Fibroblast of upper back skin (primary cell): ENCODE data around the gene SPATA12.

Source experiments
- DNase-seq: peaks from one replicate; pipeline ENCODE4 v3.0.0-alpha.2; 2013

Gene SPATA12

DNA sequence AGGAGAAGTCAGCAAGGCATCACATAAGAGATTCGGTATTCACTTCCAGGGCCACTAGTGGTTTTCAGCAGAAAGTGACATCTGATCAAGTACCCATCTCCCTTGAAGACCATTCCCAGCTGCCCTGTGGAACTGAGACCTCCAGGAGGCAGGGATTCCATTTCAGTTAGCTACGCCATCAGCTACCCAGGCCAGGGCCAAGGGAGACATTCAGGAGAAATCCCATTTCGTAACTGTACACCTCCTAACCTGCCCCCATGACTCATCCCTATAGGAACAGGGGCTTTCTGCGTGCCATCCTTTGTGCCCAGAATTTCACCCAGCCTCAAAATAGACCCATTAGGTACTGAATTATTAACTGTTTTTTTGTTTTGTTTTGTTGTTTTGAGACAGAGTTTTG, 24.7 kb downstream of the SPATA12 start:
- DNase-seq, result no peak

DNA sequence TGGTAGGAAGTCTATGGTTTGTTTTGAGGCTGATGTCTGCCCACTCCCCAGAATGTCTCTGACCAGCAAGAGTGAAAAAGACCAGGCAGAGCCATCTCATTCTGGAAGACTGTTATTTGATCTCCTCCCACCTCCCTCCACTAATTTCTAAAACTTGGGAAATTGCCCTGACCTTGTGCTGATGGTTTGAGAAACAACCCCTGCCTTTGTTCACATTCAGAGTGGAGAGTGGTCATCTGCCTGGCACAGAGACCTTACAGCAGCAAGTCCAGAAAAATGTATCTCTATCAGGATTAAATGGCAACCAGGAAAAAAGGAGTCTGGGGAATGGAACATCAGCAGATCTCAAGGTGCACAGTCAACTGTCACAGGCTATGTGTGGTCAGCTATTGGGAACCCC, 25.7 kb downstream of the SPATA12 start:
- DNase-seq, result no peak

DNA sequence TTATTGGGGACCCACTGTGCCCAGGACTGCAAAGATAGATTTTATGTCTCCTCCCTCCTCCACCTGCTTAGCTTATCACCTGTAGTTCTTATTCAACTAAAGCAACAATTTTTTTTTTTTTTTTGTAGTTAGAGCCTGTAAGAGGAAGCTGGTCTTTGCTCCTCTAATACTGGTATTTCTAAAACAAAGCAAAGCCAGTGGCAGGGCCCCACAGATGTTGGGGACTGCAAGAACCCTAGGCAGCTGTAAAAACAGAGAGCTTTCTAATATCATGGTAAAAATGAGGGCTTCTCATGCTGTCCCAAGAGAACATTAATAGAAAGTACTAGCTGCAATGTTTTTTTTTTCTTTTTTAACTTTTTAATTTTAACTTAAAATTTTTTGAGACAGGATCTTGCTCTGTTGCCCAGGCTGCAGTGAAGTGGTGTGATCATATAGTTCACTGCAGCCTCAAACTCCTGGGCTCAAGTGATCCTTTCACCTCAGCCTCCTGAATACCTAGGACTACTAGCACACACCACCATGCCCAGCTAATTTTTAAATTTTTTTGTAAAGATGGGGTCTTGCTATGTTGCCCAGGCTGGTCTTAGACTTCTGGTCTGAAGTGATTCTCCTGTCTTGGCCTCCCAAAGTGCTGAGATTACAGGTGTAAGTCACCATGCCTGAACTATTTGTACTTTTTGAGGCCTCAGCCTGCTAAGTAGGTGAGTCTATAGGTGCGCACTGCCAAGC, 27.1 kb downstream of the SPATA12 start:
- DNase-seq, result no peak

DNA sequence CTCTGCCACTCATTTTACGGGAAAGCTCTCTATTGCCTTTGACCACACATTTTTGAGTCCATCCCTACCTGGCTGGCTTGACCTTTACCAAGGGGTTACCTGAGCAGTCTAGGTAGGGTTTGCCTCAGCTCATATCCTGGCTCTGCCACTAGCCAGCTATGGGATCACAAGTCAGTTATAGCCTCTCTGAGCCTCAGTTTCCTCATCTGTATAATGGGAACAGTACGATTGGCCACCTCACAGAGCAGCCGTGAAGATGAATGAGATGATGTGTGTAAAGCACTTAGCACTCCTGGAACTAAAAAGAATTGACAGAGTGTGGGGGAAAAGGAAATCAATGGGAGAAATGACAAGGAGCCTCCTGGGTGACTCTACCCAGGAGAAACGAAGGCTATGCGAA, 28.0 kb downstream of the SPATA12 start:
- no peak for DNase-seq

DNA sequence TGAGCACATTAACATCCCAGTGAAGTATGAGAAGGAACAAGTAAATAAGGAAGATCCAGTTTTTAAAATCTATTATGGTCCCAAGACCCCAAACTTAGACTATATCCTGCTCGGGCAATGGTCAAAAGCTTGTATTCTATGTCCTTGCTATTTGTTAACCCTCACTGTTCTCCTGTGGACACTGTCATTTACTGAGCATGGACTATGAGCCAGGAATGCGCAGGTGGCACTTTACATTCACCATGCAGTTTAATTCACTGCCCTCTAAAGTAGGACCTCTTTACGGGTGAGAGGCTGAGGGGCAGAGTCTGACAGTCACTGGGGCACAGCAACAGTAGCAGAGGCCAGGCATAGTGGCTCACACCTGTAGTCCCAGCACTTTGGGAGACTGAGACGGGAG, 28.6 kb downstream of the SPATA12 start:
- no peak for DNase-seq

DNA sequence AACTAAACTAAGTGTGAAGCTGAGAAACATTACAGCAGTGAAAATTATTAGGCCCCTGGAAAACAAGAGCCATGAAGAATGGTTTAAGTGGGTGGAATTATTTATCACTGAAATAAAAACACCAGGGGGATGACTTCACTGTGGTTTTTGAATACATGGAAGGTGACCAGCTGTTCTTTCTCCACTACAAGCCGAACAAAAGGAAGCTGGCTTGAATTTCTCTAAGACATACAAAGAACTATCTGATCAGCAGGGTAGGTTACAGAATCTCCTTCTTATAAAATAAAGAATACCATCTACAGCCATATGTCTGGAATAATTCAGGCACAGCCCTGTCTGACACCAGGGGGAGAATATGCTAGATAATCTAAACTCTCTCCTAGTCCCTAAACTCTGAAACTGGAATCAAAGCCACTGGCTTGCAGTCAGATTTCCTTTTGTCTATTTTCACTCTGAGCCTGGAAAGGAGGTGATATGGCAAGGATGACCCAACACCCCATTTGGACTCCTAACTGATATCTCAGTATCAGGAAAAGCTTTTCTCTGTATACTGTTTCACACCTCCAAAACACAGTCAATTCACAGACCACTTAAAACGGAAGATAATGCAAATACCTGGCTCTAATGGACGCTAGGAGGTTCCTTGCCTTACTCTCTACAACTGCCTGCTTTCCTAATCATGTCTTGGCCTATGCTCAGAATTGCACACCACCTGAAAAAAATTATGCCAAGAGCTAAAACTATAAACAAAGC, 31.2 kb downstream of the SPATA12 start:
- peak; percentile 39 for DNase-seq

DNA sequence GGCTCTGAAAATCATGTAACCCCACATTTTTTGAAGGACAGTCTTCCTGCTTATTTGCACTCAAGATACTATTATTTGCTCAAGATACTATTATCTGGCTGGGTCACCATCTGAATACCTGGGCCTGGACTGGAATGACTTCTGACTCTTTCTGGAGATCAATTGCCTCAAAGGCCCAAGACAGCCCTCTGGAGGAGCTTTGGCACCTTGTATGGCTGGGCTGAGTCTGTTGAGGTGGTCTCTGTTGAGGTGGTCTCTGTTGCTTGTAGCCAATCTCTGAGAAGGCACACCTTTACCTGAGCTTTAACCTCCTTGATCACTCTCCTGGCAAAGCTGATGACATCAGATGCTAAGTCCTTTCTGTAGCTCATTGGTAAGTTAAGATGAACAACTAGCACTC, 33.0 kb downstream of the SPATA12 start:
- DNase-seq, result no peak

DNA sequence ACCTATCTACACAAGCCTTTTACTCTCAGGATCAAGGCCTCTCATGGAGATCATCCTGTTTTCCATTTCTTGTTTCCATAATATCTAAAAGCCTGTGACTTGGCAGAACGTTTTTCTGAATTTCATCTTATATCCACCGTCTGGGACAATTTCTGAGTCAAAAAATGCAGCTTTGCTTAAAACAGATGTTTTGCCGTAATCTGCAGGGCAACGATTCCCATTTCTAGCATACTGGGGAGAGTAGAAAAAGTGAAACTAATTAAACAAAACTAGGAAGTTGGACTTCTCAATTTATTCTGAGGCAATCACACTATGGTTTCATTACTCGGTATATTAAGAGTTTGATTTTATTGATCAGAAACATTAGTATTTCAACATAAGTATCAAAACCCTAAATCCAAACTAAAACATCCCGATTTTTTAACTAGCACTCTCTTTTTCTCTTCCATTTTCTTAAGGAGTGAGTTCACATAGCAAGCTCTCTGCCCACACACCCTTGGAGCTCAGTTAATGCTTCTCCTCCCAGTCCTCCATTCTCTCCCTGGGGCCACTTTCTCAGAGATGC, 33.6 kb downstream of the SPATA12 start:
- DNase-seq, result no peak

DNA sequence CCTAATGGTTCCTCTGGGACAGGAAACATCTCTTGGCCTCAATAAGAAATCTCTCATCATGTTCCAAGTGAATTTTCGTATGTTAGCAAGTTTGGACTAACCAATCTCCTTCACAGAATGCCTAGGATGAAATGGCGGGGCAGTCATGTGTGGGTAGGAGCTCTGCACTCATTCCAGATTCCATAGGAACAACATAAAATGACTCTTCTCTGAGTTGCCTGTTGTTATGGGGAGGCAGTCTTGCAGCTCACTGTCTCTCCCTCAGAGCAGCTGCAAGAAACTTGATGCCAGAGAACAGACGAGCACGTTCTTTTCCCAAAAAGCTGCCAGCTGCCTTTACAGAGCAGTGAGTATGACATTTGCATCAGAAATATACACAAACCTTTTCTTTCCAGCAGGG, 34.1 kb downstream of the SPATA12 start:
- DNase-seq, result peak; percentile 65

DNA sequence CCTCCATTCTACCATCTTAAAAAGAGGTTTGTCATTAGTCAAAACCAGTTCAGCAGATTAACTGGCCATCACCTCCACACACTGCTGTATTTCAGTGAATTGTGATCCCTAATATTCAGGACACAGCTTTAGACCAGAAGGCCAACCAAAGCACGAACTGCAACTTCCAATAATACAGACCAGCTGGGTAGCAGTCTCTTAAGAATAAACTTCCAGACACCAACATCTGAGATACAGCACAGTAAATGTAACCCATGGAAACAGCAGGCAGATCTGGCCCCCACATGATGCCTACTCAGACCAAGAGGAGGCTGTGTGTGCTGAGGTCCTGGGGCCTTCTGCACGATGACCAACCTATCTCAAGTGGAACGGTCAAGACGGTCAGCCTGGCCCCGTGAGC, 34.9 kb downstream of the SPATA12 start:
- DNase-seq, result no peak

DNA sequence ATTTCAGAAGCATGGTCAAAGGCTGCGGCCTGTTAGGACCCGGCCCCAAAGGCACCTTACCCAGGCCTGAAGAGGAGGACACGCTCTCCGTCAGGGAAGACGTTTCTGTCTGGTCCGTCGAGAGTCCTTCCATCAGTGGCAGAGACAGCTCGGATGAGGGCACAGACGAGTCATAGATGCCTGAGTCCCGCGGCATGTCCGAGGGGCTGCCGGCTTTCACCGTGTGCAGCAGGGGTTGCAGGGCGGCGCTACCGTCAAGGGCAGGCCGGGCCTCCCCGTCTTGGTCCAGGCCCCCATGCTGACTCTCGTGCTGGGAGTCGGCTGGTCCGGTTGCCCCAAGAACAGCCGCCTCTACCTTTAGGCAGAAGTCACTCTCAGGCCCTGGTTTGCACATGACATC, 37.1 kb downstream of the SPATA12 start:
- DNase-seq, result no peak

DNA sequence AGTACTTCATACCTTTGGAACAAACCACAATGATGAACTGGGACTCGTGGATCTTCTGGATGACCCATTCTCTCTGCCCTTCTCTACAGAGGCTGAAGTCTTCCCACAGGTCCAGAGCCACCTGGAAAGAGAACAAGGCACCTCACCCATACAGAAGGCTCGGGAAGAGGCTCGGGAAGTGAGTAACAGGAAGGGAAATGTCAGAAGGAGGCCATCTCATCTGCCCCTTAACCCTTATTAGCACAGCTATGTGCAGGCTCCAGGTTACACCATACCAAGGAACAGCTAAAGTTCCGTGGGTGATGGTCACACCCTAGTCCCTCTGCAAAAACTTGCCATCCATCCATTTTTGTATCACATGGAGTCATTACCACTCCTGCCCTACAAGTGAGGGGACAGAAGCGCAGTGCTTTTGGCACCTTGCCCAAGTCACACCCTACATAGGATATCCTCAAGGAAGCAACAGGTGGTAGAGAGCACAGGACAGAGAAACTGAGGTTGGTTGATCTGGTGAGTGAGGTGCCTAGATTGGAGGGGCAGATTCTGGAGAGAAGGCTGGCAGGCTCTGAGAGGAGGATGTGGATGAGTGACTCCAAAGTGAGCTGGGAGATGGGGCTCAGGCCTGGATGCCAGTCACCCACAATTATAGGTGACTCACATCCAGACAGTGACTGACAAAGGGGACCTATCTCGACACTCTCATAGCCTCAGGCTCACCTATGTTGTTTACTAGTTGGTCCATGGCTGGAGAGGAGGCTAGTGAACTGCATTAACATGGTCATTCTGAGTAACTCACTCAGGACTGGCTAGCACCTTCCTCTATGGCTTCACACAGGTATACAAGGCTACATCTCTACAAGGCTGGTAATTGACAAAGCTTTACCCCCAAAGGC, 38.2 kb downstream of the SPATA12 start:
- DNase-seq, result no peak

DNA sequence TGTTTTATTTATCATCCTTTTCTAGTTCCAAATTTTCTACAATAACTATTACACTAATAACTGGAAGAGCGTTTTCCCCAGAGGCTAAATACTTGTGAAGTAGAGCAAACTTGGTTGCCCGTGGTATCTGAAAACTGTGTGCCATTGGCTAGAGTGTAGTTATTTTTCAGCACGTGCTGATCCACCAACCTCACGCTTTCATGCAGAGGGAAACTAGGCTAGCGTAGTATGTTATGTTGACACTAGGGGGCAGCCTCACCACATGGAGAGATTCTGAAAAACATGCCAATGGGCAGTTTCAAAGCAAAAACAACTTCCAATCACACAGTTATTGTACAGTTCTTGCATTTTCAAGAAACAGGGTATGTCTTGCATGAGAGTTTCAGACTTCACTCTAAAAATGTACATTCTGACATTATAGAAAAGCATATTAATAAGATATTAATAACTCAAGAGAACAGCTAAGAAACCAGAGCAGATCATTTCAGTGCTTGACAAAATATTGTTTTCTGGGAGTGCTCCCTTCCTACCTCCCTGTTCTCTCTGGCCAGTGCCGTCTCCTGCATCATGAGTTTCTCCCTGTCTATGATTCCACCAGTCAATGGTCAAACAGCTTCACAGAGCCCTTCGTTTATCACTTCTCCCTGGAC, 39.7 kb downstream of the SPATA12 start:
- peak; percentile 72 for DNase-seq

DNA sequence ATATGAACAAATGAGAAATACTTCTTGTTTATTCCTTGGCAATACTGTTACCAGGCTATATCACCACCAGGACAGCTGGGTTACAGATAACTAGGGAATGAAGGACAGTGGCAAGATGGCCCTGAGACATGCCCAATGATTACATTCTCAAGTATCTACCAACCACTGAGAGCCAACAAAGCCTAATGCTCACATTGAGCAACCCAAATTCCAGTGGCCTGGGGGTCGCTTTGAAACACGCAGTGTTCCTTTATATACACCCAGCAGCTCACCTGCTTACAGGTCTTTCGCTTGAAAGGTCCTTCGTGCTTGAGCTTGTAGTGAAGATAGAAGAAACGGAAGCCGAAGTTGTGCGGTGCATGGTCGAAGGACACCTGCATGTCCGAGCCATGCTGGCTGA, 45.1 kb downstream of the SPATA12 start:
- no peak for DNase-seq

DNA sequence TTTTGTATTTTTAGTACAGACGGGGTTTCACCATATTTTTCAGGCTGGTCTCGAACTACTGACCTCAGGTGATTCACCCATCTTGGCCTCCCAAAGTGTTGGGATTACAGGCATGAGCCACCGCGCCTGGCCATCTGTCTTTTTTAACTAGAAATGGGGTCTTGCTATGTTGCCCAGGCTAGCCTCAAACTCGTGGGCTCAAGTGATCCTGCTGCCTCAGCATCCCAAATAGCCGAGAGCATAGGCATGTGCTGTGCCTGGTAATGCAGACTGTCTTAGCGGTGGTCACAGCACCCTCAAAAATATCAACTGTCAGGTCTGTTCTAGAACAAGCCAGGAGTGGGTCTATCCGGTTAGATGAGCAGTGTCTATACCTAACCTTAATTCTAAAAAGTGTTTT, 48.2 kb downstream of the SPATA12 start:
- DNase-seq, result no peak

DNA sequence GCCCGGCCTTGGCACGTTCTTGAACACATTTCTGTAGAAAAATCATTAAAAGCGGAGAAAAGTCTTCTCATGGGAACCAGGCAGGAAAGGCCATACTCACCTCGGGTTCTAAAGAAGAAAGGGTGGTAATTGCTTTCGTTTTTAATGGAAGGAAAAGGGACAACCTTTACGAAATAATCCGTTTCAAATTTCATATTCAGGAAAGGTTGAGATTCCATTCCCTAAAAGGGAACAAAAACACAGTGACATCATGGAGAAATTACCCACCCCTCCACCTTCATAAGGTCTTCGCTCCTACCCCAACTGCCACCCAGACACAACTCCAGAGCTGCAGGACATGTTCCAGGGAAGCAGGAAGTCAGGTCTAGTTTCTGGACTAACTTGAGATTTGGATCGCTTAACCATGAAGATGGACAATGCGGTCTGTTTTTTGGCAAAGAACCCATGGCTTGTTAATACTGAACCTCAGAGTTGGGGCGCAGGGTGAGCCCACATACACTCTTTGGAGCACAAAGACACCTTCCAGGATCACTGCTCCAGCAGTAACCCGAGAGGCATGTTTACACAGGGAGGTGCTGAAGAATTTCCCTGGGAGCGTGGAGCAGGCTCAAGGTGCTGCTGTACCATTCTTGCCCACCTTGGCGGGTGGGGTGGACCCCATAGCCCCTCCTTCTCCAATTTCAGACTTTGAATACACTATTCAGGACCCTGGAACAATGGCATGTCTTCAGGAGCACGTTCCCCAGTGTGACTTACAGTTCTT, 49.2 kb downstream of the SPATA12 start:
- no peak for DNase-seq

DNA sequence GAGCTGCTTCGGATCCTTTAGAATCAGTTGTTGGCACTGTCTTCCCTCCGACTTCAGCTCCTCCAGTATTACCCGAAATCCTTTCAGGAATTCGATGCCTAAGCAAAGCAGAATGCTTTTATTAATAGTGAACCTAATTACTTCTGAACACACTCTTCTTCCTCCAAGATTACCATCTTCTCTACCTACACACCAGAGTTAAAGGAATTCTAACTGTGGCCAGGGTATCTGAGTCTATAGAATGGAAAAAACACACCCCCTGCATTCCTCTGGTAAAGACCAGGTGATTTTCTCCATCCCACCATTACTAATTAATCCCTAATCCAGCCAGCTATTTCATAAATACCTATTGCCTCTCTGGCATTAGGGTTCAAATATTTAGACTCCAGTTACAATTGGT, 49.8 kb downstream of the SPATA12 start:
- no peak for DNase-seq

DNA sequence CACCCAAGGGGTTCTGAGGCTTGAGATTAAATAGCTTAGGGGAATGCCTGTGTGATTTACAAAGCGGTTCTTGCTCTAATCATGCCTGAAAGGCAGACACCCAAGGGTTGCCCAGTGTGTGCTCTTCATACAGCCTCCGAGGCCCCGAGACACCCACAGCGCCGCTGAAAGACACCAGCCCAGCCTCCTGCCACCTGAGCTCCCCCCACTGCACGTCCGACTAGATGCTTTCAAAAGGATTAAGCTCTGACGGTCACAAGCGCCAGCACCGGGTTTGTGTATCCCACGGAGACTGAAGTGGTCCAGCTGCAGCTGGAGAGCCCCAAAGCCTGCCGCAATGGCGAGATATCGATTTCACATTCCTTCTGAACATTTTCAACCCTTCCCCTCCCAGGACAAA, 50.3 kb downstream of the SPATA12 start:
- DNase-seq, result no peak

DNA sequence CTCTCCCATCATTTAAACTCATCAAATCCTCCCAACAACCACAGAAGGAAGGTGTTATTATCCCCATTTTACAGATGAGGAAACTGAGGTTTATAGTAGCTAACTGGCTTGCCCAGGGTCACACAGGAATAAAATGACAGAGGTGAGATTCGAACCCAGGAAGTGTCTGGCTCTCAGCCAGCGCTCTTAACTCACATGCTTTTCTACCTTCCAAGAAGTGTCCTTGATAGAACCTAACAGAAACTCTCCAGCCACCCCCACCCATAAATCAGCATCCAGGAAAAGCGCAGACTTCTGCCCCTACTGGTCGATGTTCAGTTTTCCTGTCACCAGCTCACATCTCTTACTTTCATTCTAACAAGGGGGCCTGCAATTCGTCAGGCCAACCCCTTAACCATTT, 51.7 kb downstream of the SPATA12 start:
- DNase-seq, result no peak

DNA sequence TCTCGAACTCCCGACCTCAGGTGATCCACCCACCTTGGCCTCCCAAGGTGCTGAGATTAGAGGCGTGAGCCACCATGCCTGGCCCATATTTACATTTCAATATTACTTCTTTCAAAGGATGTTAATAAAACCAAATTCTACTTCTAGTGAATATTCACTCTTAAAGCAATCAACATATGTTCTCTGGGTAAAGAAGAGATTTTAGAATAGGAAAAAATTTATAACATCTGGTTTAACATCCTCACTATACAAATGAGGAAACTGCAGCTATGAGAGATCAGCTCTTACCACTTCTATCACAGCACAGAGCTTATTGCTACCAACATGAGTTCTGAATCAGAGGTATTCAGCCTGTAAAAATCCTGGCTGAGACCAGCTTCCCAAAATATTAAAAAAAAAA, 56.0 kb downstream of the SPATA12 start:
- DNase-seq, result no peak

DNA sequence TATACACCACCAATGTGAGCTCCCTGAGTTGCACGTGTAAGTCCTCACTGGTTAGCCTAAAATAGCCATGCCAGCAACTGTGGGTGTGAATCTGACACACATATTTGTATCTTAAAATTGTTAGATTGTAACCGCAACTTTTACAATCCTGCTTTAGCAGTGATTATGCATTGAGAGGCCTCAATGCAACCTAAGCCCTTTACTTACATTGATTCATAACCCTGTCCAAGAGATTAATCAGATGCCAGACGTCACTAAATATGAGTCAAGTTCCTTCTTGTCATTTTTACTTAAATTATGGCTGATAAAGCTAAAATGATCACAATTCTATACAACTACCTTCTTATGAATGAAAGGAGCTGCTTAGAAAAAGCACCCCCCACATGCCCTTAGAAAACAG, 57.8 kb downstream of the SPATA12 start:
- DNase-seq, result no peak

DNA sequence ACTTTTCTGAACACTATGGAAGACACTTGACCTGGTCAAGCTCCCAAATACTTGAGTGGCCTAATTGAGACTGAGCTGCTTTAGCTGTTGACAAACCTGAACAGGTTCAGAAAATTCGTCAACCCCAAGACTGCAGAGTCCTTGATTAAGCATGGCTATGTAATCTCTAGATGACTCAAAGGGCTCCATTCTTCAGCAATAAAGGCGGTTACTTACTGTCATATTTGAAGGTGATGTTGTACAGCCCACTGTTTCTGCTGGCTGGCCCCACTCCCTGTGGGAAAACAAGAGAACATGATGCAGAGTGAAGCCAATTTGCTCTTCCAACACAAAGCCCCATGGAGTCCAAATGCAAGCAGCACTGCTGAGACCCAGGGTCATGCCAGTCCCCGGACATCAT, 59.6 kb downstream of the SPATA12 start:
- DNase-seq, result no peak
